ENCODE measurements around the gene NEO1. TPM values are rescaled to one million over a fixed set of nuclear protein-coding genes. Genes with fewer than 3 reads are reported as not detected.

The NEO1 gene
- total RNA-seq, 1 donor from 2014 or later, result 26.6 TPM

GRCh38 chr15:73321496-73322450, 269.5 kb downstream of the NEO1 start:
- no peaks in the 10 kb centered on the region for H3K36me3 ChIP-seq (ENCODE audit: control insufficient read depth, insufficient read depth, low read length)
- peaks cover 27% of the 10 kb centered on the region for H3K27me3 ChIP-seq (ENCODE audit: control insufficient read depth, insufficient read depth, low read length)
- TF ChIP-seq CTCF (IDR thresholded peaks at IDR 0.05; ENCODE audit: insufficient read depth, low read length, poor library complexity, severe bottlenecking), result no peak
- no peak for DNase-seq (ENCODE audit: low read depth)
- H3K4me3 ChIP-seq (ENCODE audit: low read depth, low read length), result no peak overlapping the region

- no peak for DNase-seq (ENCODE audit: low read depth)
- no peaks in the 10 kb centered on the region for H3K36me3 ChIP-seq (ENCODE audit: control insufficient read depth, insufficient read depth, low read length)
- H3K4me3 ChIP-seq (ENCODE audit: low read depth, low read length), result no peak overlapping the region
- no peak for TF ChIP-seq CTCF (IDR thresholded peaks at IDR 0.05; ENCODE audit: insufficient read depth, low read length, poor library complexity, severe bottlenecking)
- H3K27me3 ChIP-seq (ENCODE audit: control insufficient read depth, insufficient read depth, low read length), result peaks cover 27% of the 10 kb centered on the region
These were observed 270.6 kb downstream of the NEO1 start for GRCh38 chr15:73322665-73323373.

- H3K27me3 ChIP-seq (ENCODE audit: control insufficient read depth, insufficient read depth, low read length), result peaks cover 24% of the 10 kb centered on the region
- no peak for DNase-seq (ENCODE audit: low read depth)
- H3K36me3 ChIP-seq (ENCODE audit: control insufficient read depth, insufficient read depth, low read length), result no peaks in the 10 kb centered on the region
- H3K4me3 ChIP-seq (ENCODE audit: low read depth, low read length), result no peak overlapping the region
- TF ChIP-seq CTCF (IDR thresholded peaks at IDR 0.05; ENCODE audit: insufficient read depth, low read length, poor library complexity, severe bottlenecking), result no peak
These were observed 271.2 kb downstream of the NEO1 start for GRCh38 chr15:73323374-73323955.

GRCh38 chr15:73323956-73324355, 271.7 kb downstream of the NEO1 start:
- TF ChIP-seq CTCF (IDR thresholded peaks at IDR 0.05; ENCODE audit: insufficient read depth, low read length, poor library complexity, severe bottlenecking), result no peak
- DNase-seq (ENCODE audit: low read depth), result no peak
- Histone ChIP-seq H3K36me3 (ENCODE audit: control insufficient read depth, insufficient read depth, low read length) (no peaks in the 10 kb centered on the region), H3K4me3 (ENCODE audit: low read depth, low read length) (no peak overlapping the region), H3K27me3 (ENCODE audit: control insufficient read depth, insufficient read depth, low read length) (peaks cover 19% of the 10 kb centered on the region)

GRCh38 chr15:73324496-73325170, 272.4 kb downstream of the NEO1 start:
- DNase-seq (ENCODE audit: low read depth), result no peak
- Histone ChIP-seq H3K36me3 (ENCODE audit: control insufficient read depth, insufficient read depth, low read length) (no peaks in the 10 kb centered on the region), H3K4me3 (ENCODE audit: low read depth, low read length) (no peak overlapping the region), H3K27me3 (ENCODE audit: control insufficient read depth, insufficient read depth, low read length) (peaks cover 15% of the 10 kb centered on the region)
- no peak for TF ChIP-seq CTCF (IDR thresholded peaks at IDR 0.05; ENCODE audit: insufficient read depth, low read length, poor library complexity, severe bottlenecking)
